Rectal smooth muscle tissue (tissue), 1 donor: Measurements from ENCODE around the gene OSBPL10.

Source experiments
- H3K27ac ChIP-seq: one replicate; pipeline ENCODE4 v1.7.0; 2013; ENCODE audit warnings: low read depth, low read length, inconsistent platforms
- H3K27me3 ChIP-seq: one replicate; pipeline ENCODE4 v1.7.0; 2013; ENCODE audit warnings: low read length; ENCODE audit not compliant: control insufficient read depth, insufficient read depth
- H3K36me3 ChIP-seq: one replicate; pipeline ENCODE4 v1.7.0; 2013; ENCODE audit warnings: low read length; ENCODE audit not compliant: control insufficient read depth, insufficient read depth
- H3K4me1 ChIP-seq: one replicate; pipeline ENCODE4 v1.7.0; 2013; ENCODE audit warnings: low read length; ENCODE audit not compliant: control insufficient read depth, insufficient read depth
- H3K4me3 ChIP-seq: one replicate; pipeline ENCODE4 v1.7.0; 2013; ENCODE audit warnings: low read length
- H3K9ac ChIP-seq: one replicate; pipeline ENCODE4 v1.7.0; 2013; ENCODE audit warnings: low read length

Gene OSBPL10

DNA sequence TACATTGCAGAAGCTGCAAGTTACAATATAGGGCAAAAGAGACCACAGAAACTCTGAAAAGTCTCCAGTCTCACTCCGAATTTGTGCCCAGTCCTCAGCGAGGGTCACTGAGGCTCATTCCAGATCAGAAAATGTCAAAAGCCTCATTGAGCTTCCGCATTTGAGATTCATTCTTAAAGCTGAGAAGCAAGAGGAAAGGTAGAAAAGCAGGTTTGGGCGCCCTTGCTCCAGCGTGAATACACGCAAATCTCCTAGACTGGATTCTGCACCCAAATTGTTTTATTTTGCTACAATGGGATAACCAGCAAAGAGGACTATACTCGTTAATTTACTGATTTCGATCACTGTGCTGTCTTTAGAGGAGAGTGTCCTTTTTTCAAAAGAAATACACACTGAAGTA is 236.1 kb downstream of the OSBPL10 start:
- no peak overlapping the region for H3K9ac ChIP-seq
- no peaks in the 10 kb centered on the region for H3K27me3 ChIP-seq
- H3K36me3 ChIP-seq = no peaks in the 10 kb centered on the region
- no peak overlapping the region for H3K27ac ChIP-seq
- H3K4me1 ChIP-seq = no peaks in the 10 kb centered on the region
- no peak overlapping the region for H3K4me3 ChIP-seq

GRCh38 chr3:31743331-31744089 is 237.6 kb downstream of the OSBPL10 start:
- Histone ChIP-seq H3K36me3 (no peaks in the 10 kb centered on the region), H3K27me3 (no peaks in the 10 kb centered on the region), H3K27ac (no peak overlapping the region), H3K4me3 (no peak overlapping the region), H3K4me1 (no peaks in the 10 kb centered on the region), H3K9ac (no peak overlapping the region)

- Histone ChIP-seq H3K36me3 (no peaks in the 10 kb centered on the region), H3K27me3 (no peaks in the 10 kb centered on the region), H3K9ac (no peak overlapping the region), H3K4me1 (no peaks in the 10 kb centered on the region), H3K27ac (no peak overlapping the region), H3K4me3 (no peak overlapping the region)
These were observed 240.7 kb downstream of the OSBPL10 start for GRCh38 chr3:31740397-31740796.

- Histone ChIP-seq H3K27me3 (no peaks in the 10 kb centered on the region), H3K4me1 (no peaks in the 10 kb centered on the region), H3K36me3 (no peaks in the 10 kb centered on the region), H3K9ac (no peak overlapping the region), H3K27ac (no peak overlapping the region), H3K4me3 (no peak overlapping the region)
These were observed 242.7 kb downstream of the OSBPL10 start for GRCh38 chr3:31738412-31738811.

GRCh38 chr3:31735667-31736066 is 245.4 kb downstream of the OSBPL10 start:
- H3K4me3 ChIP-seq = no peak overlapping the region
- no peaks in the 10 kb centered on the region for H3K36me3 ChIP-seq
- no peak overlapping the region for H3K27ac ChIP-seq
- H3K9ac ChIP-seq = no peak overlapping the region
- no peaks in the 10 kb centered on the region for H3K27me3 ChIP-seq
- no peaks in the 10 kb centered on the region for H3K4me1 ChIP-seq

- Histone ChIP-seq H3K27me3 (no peaks in the 10 kb centered on the region), H3K4me1 (no peaks in the 10 kb centered on the region), H3K36me3 (no peaks in the 10 kb centered on the region), H3K27ac (no peak overlapping the region), H3K4me3 (no peak overlapping the region), H3K9ac (no peak overlapping the region)
These were observed 247.8 kb downstream of the OSBPL10 start for GRCh38 chr3:31733234-31733667.

- Histone ChIP-seq H3K27me3 (no peaks in the 10 kb centered on the region), H3K4me3 (no peak overlapping the region), H3K4me1 (no peaks in the 10 kb centered on the region), H3K36me3 (no peaks in the 10 kb centered on the region), H3K27ac (no peak overlapping the region), H3K9ac (no peak overlapping the region)
These were observed 248.5 kb downstream of the OSBPL10 start for GRCh38 chr3:31732548-31732947.

GRCh38 chr3:31729573-31729972 is 251.5 kb downstream of the OSBPL10 start:
- no peaks in the 10 kb centered on the region for H3K4me1 ChIP-seq
- H3K27ac ChIP-seq = no peak overlapping the region
- H3K36me3 ChIP-seq = no peaks in the 10 kb centered on the region
- H3K9ac ChIP-seq = no peak overlapping the region
- no peak overlapping the region for H3K4me3 ChIP-seq
- no peaks in the 10 kb centered on the region for H3K27me3 ChIP-seq

GRCh38 chr3:31729082-31729481 is 252.0 kb downstream of the OSBPL10 start:
- no peaks in the 10 kb centered on the region for H3K27me3 ChIP-seq
- H3K36me3 ChIP-seq = no peaks in the 10 kb centered on the region
- no peak overlapping the region for H3K4me3 ChIP-seq
- H3K9ac ChIP-seq = no peak overlapping the region
- no peak overlapping the region for H3K27ac ChIP-seq
- H3K4me1 ChIP-seq = no peaks in the 10 kb centered on the region

DNA sequence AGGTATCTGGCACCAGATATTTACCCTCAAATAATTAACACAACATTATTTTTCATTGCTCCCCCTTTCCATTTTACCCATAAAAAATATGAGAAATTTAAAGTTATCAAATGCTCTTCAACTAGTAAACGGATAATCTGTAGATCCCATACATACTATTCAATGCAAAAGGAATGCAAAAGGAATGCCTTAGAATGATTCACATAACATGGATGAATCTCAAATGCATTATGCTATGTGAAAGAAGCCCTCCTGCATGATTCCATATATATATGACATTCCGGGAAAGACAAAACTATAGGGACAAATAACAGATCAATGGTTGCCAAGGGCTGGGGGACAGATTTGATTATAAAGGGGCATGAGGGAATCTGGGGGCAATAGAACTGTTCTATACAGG is 252.7 kb downstream of the OSBPL10 start:
- H3K27ac ChIP-seq = no peak overlapping the region
- no peak overlapping the region for H3K9ac ChIP-seq
- no peak overlapping the region for H3K4me3 ChIP-seq
- no peaks in the 10 kb centered on the region for H3K36me3 ChIP-seq
- no peaks in the 10 kb centered on the region for H3K4me1 ChIP-seq
- H3K27me3 ChIP-seq = no peaks in the 10 kb centered on the region

GRCh38 chr3:31725976-31726375 is 255.1 kb downstream of the OSBPL10 start:
- Histone ChIP-seq H3K9ac (no peak overlapping the region), H3K36me3 (no peaks in the 10 kb centered on the region), H3K4me3 (no peak overlapping the region), H3K27me3 (no peaks in the 10 kb centered on the region), H3K27ac (no peak overlapping the region), H3K4me1 (no peaks in the 10 kb centered on the region)

GRCh38 chr3:31725568-31725967 is 255.5 kb downstream of the OSBPL10 start:
- no peaks in the 10 kb centered on the region for H3K27me3 ChIP-seq
- H3K4me3 ChIP-seq = no peak overlapping the region
- no peaks in the 10 kb centered on the region for H3K4me1 ChIP-seq
- no peak overlapping the region for H3K9ac ChIP-seq
- no peak overlapping the region for H3K27ac ChIP-seq
- no peaks in the 10 kb centered on the region for H3K36me3 ChIP-seq

DNA sequence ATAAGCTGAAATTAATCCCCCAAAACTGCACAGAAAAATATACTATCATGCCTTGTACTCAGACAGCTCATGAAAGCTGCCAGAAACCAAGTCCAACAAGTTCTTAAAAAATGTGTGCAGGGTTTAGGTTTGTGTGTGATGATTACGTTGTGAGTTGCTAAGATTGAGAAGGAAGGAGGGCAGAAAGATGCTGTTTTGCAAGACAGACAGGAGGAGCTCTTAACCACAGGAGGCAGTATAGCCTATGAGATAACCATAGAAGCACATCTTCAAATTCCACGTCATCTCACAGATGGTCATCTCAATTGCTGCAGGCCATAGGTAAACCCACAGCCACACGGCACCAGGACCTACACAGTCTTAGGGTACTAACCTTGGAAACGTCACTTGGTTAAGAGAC is 256.4 kb downstream of the OSBPL10 start:
- no peak overlapping the region for H3K9ac ChIP-seq
- no peaks in the 10 kb centered on the region for H3K4me1 ChIP-seq
- no peaks in the 10 kb centered on the region for H3K27me3 ChIP-seq
- no peaks in the 10 kb centered on the region for H3K36me3 ChIP-seq
- no peak overlapping the region for H3K27ac ChIP-seq
- H3K4me3 ChIP-seq = no peak overlapping the region
